Mesenteric fat pad (tissue), 1 donor: ENCODE results near the gene ARMC12. TPM values are rescaled to one million over a fixed set of nuclear protein-coding genes. Genes with fewer than 3 reads are reported as not detected.
"Not testable (repeated sequence)": the region's sequence is repeated elsewhere in the genome, so short reads cannot be mapped to it uniquely, and the experiment has no call there.

Experiments
- DNase-seq: peaks from one replicate; pipeline ENCODE4 v3.0.0-alpha.2; 2020; ENCODE audit warnings: low spot score
- total RNA-seq: library from RNA; stranded (reverse); fragmentation: NEBNext Ultra II Directional; extraction: Animal tissue kit (Norgen Biotek cat#: 25700); gene quantifications from one replicate; pipeline ENCODE4 v1.2.1, GENCODE V29; 2021
- donor health status: DM: yes; HTN: yes; CAD: no.

ARMC12 gene
- total RNA-seq, 1 donor from 2014 or later, result 0.58 TPM

GRCh38 chr6:35731736-35732532 is 4.9 kb upstream of the ARMC12 start:
- peak; percentile 100 for DNase-seq

- DNase-seq, result no peak
These were observed 3.2 kb upstream of the ARMC12 start for GRCh38 chr6:35733633-35734032.

- DNase-seq, result not testable (repeated sequence)
These were observed 2.5 kb upstream of the ARMC12 start for GRCh38 chr6:35734319-35734718.

- no peak for DNase-seq
These were observed 1.4 kb upstream of the ARMC12 start for GRCh38 chr6:35735452-35735851.

- no peak for DNase-seq
These were observed 458 bp upstream of the ARMC12 start for GRCh38 chr6:35736253-35736894.

GRCh38 chr6:35737413-35738211 is 780 bp downstream of the ARMC12 start:
- no peak for DNase-seq

- DNase-seq, result no peak
These were observed 3.1 kb downstream of the ARMC12 start for GRCh38 chr6:35739645-35740524.

- DNase-seq, result no peak
These were observed 6.0 kb downstream of the ARMC12 start for GRCh38 chr6:35742842-35743241.

- no peak for DNase-seq
These were observed 8.7 kb downstream of the ARMC12 start for GRCh38 chr6:35745509-35745908.

GRCh38 chr6:35746516-35746915 is 9.7 kb downstream of the ARMC12 start:
- no peak for DNase-seq

- no peak for DNase-seq
These were observed 11.0 kb downstream of the ARMC12 start for GRCh38 chr6:35747877-35748276.

- DNase-seq, result no peak
These were observed 13.7 kb downstream of the ARMC12 start for GRCh38 chr6:35750557-35750956.

- no peak for DNase-seq
These were observed 14.8 kb downstream of the ARMC12 start for GRCh38 chr6:35751594-35751993.

GRCh38 chr6:35752330-35752729 is 15.5 kb downstream of the ARMC12 start:
- no peak for DNase-seq

GRCh38 chr6:35754452-35755277 is 17.8 kb downstream of the ARMC12 start:
- DNase-seq, result no peak

- no peak for DNase-seq
These were observed 18.6 kb downstream of the ARMC12 start for GRCh38 chr6:35755278-35755924.

- no peak for DNase-seq
These were observed 20.8 kb downstream of the ARMC12 start for GRCh38 chr6:35757456-35758123.

- no peak for DNase-seq
These were observed 22.6 kb downstream of the ARMC12 start for GRCh38 chr6:35759426-35759825.

GRCh38 chr6:35765739-35766138 is 28.9 kb downstream of the ARMC12 start:
- DNase-seq, result no peak
